Osteoblast (primary cell): ENCODE data around the gene RPS10. TPM values are rescaled to one million over a fixed set of nuclear protein-coding genes. Genes with fewer than 3 reads are reported as not detected.
"Not testable (repeated sequence)": the region's sequence is repeated elsewhere in the genome, so short reads cannot be mapped to it uniquely, and the experiment has no call there.

Experiments
- DNase-seq: peaks from one replicate; pipeline ENCODE4 v3.0.0; 2011; ENCODE audit warnings: low spot score, mixed read lengths; ENCODE audit not compliant: insufficient read length; ENCODE audit errors: missing footprints
- H2AFZ ChIP-seq: 2 replicates; pipeline ENCODE4 v1.6.0; 2011; ENCODE audit warnings: mild to moderate bottlenecking, low read length
- H3K27ac ChIP-seq: 2 replicates; pipeline ENCODE4 v1.5.1; 2011; ENCODE audit warnings: mild to moderate bottlenecking, low read depth, low read length, moderate library complexity
- H3K27me3 ChIP-seq: 2 replicates; pipeline ENCODE4 v1.6.0; 2012; ENCODE audit warnings: mild to moderate bottlenecking, control low read depth, inconsistent platforms, low read length, moderate library complexity; ENCODE audit not compliant: insufficient read depth
- H3K36me3 ChIP-seq: 2 replicates; pipeline ENCODE4 v1.5.1; 2011; ENCODE audit warnings: mild to moderate bottlenecking, low read length, control low read depth, moderate library complexity; ENCODE audit not compliant: insufficient read depth
- H3K4me1 ChIP-seq: 2 replicates; pipeline ENCODE4 v1.5.1; 2011; ENCODE audit warnings: mild to moderate bottlenecking, low read length, control low read depth, moderate library complexity; ENCODE audit not compliant: insufficient read depth
- H3K4me2 ChIP-seq: 2 replicates; pipeline ENCODE4 v1.6.0; 2011; ENCODE audit warnings: mild to moderate bottlenecking, low read length; ENCODE audit not compliant: insufficient read depth
- H3K4me3 ChIP-seq: fragments of 200-600 bp; sonication (generic); 3 replicates; pipeline ENCODE4 v1.5.1; 2012; ENCODE audit warnings: mild to moderate bottlenecking, low read length, inconsistent platforms; ENCODE audit not compliant: insufficient read depth
- H3K79me2 ChIP-seq: 2 replicates; pipeline ENCODE4 v1.6.0; 2012; ENCODE audit warnings: mild to moderate bottlenecking, low read length, control low read depth, inconsistent platforms; ENCODE audit not compliant: insufficient read depth
- H3K9me3 ChIP-seq: 2 replicates; pipeline ENCODE4 v1.5.1; 2011; ENCODE audit warnings: low read depth, low read length, control low read depth
- H4K20me1 ChIP-seq: 2 replicates; pipeline ENCODE4 v1.6.0; 2012; ENCODE audit warnings: mild to moderate bottlenecking, low read length, control low read depth; ENCODE audit not compliant: insufficient read depth
- total RNA-seq: library from RNA; depleted of rRNA; stranded (reverse); fragments of >200 nt; gene quantifications from 2 replicates; pipeline ENCODE4 v1.2.3, GENCODE V29; 2012
- TF ChIP-seq, protein P1 (sequence below): IDR thresholded peaks from 2 replicates; pipeline ENCODE4 v1.5.1; 2011; ENCODE audit warnings: mild to moderate bottlenecking, low read depth, low read length, moderate library complexity; ENCODE audit errors: extremely low read depth

RPS10 gene
- total RNA-seq, 1 donor, result 2,228 TPM

DNA sequence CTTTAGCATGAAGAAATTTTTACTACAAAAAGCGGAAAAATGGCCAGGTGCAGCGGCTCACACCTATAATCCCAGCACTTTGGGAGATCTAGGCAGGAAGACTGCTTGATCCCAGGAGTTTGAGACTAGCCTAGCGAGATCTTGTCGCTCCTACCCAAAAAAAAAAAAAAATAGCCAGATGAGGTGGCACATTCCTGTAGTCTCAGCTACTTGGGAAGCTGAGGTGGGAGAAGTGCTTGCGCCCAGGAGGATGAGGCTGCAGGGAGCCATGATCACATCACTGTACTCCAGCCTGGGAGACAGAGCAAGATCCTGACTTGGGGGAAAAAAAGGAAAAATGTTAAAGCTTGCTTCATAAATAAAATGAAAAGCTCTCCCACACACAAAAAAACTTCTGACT lies 47.9 kb downstream of the RPS10 start:
- DNase-seq, result no peak
- TF ChIP-seq, protein P1, sequence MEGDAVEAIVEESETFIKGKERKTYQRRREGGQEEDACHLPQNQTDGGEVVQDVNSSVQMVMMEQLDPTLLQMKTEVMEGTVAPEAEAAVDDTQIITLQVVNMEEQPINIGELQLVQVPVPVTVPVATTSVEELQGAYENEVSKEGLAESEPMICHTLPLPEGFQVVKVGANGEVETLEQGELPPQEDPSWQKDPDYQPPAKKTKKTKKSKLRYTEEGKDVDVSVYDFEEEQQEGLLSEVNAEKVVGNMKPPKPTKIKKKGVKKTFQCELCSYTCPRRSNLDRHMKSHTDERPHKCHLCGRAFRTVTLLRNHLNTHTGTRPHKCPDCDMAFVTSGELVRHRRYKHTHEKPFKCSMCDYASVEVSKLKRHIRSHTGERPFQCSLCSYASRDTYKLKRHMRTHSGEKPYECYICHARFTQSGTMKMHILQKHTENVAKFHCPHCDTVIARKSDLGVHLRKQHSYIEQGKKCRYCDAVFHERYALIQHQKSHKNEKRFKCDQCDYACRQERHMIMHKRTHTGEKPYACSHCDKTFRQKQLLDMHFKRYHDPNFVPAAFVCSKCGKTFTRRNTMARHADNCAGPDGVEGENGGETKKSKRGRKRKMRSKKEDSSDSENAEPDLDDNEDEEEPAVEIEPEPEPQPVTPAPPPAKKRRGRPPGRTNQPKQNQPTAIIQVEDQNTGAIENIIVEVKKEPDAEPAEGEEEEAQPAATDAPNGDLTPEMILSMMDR, result no peak
- H3K4me3 ChIP-seq, result no peak overlapping the region
- H3K4me2 ChIP-seq, result no peak overlapping the region
- H3K9me3 ChIP-seq, result no peaks in the 10 kb centered on the region
- H3K79me2 ChIP-seq, result peaks cover 86% of the 10 kb centered on the region
- H2AFZ ChIP-seq, result no peak overlapping the region
- H3K27ac ChIP-seq, result peak overlapping the region; percentile 29
- no peaks in the 10 kb centered on the region for H3K27me3 ChIP-seq
- H3K4me1 ChIP-seq, result peaks cover 17% of the 10 kb centered on the region
- H4K20me1 ChIP-seq, result peaks cover 44% of the 10 kb centered on the region
- no peaks in the 10 kb centered on the region for H3K36me3 ChIP-seq

GRCh38 chr6:34377571-34377970 lies 48.3 kb downstream of the RPS10 start:
- Histone ChIP-seq H3K27ac (peak overlapping the region; percentile 29), H3K4me1 (peaks cover 16% of the 10 kb centered on the region), H3K79me2 (peaks cover 86% of the 10 kb centered on the region), H4K20me1 (peaks cover 44% of the 10 kb centered on the region)
- DNase-seq, H3K4me2 ChIP-seq, H3K27me3 ChIP-seq, H3K4me3 ChIP-seq, H2AFZ ChIP-seq, H3K9me3 ChIP-seq, H3K36me3 ChIP-seq: not testable (repeated sequence)

GRCh38 chr6:34375833-34376232 lies 50.0 kb downstream of the RPS10 start:
- Histone ChIP-seq H3K79me2 (peaks cover 86% of the 10 kb centered on the region), H3K4me2 (no peak overlapping the region), H3K27me3 (no peaks in the 10 kb centered on the region), H2AFZ (no peak overlapping the region), H4K20me1 (peaks cover 42% of the 10 kb centered on the region), H3K27ac (no peak overlapping the region), H3K4me1 (peaks cover 13% of the 10 kb centered on the region), H3K4me3 (no peak overlapping the region), H3K36me3 (no peaks in the 10 kb centered on the region), H3K9me3 (no peaks in the 10 kb centered on the region)
- DNase-seq, result no peak
- TF ChIP-seq, protein P1, result no peak

- H3K27ac ChIP-seq, result peak overlapping the region; percentile 20
- H2AFZ ChIP-seq, result peak overlapping the region; percentile 35
- H3K4me2 ChIP-seq, result peak overlapping the region; percentile 3
- no peaks in the 10 kb centered on the region for H3K27me3 ChIP-seq
- H3K4me1 ChIP-seq, result peaks cover 13% of the 10 kb centered on the region
- no peak overlapping the region for H3K4me3 ChIP-seq
- peaks cover 36% of the 10 kb centered on the region for H4K20me1 ChIP-seq
- H3K79me2 ChIP-seq, result peaks cover 89% of the 10 kb centered on the region
- DNase-seq, result no peak
- no peaks in the 10 kb centered on the region for H3K9me3 ChIP-seq
- no peaks in the 10 kb centered on the region for H3K36me3 ChIP-seq
- TF ChIP-seq, protein P1, result no peak
Observed at GRCh38 chr6:34374508-34374907, 51.4 kb downstream of the RPS10 start.
